HCT116 (cell line): ENCODE measurements around the gene FANCM. TPM values are rescaled to one million over a fixed set of nuclear protein-coding genes. Genes with fewer than 3 reads are reported as not detected.

ENCODE experiments used
- ATAC-seq: fragments of 200-7000 bp; cut with Tn5 transposase; 2 replicates; pipeline ENCODE4 v1.9.1; 2020; ENCODE audit warnings: mild to moderate bottlenecking, moderate library complexity
- BruUV-seq: library from RNA; stranded (reverse); fragments of 400-500 nt; replicated peaks from 2 replicates; lab custom pipeline; 2021; lab: Mats Ljungman, UMichigan
- CTCF ChIA-PET: fragments of 300-600 bp; sonication (Branson Sonifier 250); formaldehyde crosslinking; loops from one replicate; lab custom pipeline; 2021; ENCODE audit warnings: antibody characterized with exemption; lab: Charles Lee
- POLR2A ChIA-PET: fragments of 300-600, 350-600 bp; sonication (Branson Sonifier 250); formaldehyde crosslinking; loops from one replicate; lab custom pipeline; 2021; ENCODE audit warnings: antibody characterized with exemption; lab: Charles Lee
- RAD21 ChIA-PET, 2 experiments: fragments of 300-600 bp; sonication (Branson Sonifier 250); formaldehyde crosslinking; loops; one replicate each; lab custom pipeline; 2023; ENCODE audit warnings: low total read pairs in 2 of 2; ENCODE audit not compliant: uncharacterized antibody in 2 of 2, unreplicated experiment in 2 of 2, low non-redundant PET in 1 of 2; lab: Charles Lee
- DNase-seq: peaks from one replicate; pipeline ENCODE4 v3.0.0-alpha.2; 2010; ENCODE audit warnings: low read depth, low spot score
- H2AFZ ChIP-seq: fragments of 200-600 bp; shearing (Covaris generic), sonication (generic); 2 replicates; pipeline ENCODE4 v1.6.1; 2017; ENCODE audit warnings: low read depth, mixed run types, mixed read lengths, antibody characterized with exemption, low read length; ENCODE audit not compliant: poor library complexity, severe bottlenecking
- H3K27ac ChIP-seq: 2 replicates; pipeline ENCODE4 v1.5.1; 2012; ENCODE audit warnings: low read depth, low read length
- H3K27me3 ChIP-seq: fragments of 200-600 bp; sonication (generic); 2 replicates; pipeline ENCODE4 v1.6.1; 2016; ENCODE audit warnings: mixed run types, low read length, mixed read lengths; ENCODE audit not compliant: insufficient read depth
- H3K36me3 ChIP-seq, 2 experiments: fragments of 200-500 bp in 1 of 2; fragments of 200-600 bp in 1 of 2; sonication (Bioruptor generic) in 1 of 2; sonication (generic) in 1 of 2; 2 replicates each; pipeline versions ENCODE4 v1.5.1 to v1.6.1; 2014 to 2016; ENCODE audit warnings: low read length in 2 of 2, inconsistent platforms in 1 of 2, mixed read lengths in 1 of 2, mixed run types in 1 of 2; ENCODE audit not compliant: insufficient read depth in 2 of 2, control insufficient read depth in 1 of 2
- H3K4me1 ChIP-seq, 2 experiments: fragments of 200-600 bp in 1 of 2; sonication (generic) in 1 of 2; 2 replicates each; pipeline versions ENCODE4 v1.5.1 to v1.6.1; 2012 to 2017; ENCODE audit warnings: low read length in 2 of 2, inconsistent platforms in 1 of 2, mild to moderate bottlenecking in 1 of 2, mixed read lengths in 1 of 2, mixed run types in 1 of 2, moderate library complexity in 1 of 2; ENCODE audit not compliant: insufficient read depth in 2 of 2, control insufficient read depth in 1 of 2
- H3K4me2 ChIP-seq: fragments of 200-600 bp; sonication (generic); 2 replicates; pipeline ENCODE4 v1.6.1; 2017; ENCODE audit warnings: mixed run types, low read length, mixed read lengths
- H3K4me3 ChIP-seq, 2 experiments: fragments of 200-600 bp in 1 of 2; sonication (generic) in 1 of 2; replicated peaks in 1 of 2; 2 replicates each; pipeline ENCODE4 v1.5.1; 2011 to 2016; ENCODE audit warnings: low read length in 2 of 2, control low read depth in 1 of 2, low read depth in 1 of 2, mild to moderate bottlenecking in 1 of 2, mixed read lengths in 1 of 2, mixed run types in 1 of 2
- H3K79me2 ChIP-seq: fragments of 200-600 bp; sonication (generic); 2 replicates; pipeline ENCODE4 v1.6.1; 2017; ENCODE audit warnings: mild to moderate bottlenecking, mixed run types, low read length, moderate library complexity, mixed read lengths; ENCODE audit not compliant: insufficient read depth
- H3K9ac ChIP-seq: fragments of 200-600 bp; sonication (generic); 2 replicates; pipeline ENCODE4 v1.6.1; 2016; ENCODE audit warnings: low read length, mixed read lengths
- H3K9me2 ChIP-seq: fragments of 200-600 bp; sonication (generic), shearing (Covaris generic); 2 replicates; pipeline ENCODE4 v1.6.1; 2017; ENCODE audit warnings: mixed run types, mild to moderate bottlenecking, moderate library complexity; ENCODE audit not compliant: insufficient read depth
- H3K9me3 ChIP-seq, 2 experiments: fragments of 200-500 bp in 1 of 2; fragments of 200-600 bp in 1 of 2; sonication (Bioruptor generic) in 1 of 2; sonication (generic) in 1 of 2; 2 replicates each; pipeline ENCODE4 v1.6.1; 2014 to 2017; ENCODE audit warnings: low read length in 2 of 2, mixed read lengths in 2 of 2, inconsistent platforms in 1 of 2, low read depth in 1 of 2, mild to moderate bottlenecking in 1 of 2, mixed run types in 1 of 2, moderate library complexity in 1 of 2; ENCODE audit not compliant: control insufficient read depth in 1 of 2, insufficient read depth in 1 of 2
- H4K20me1 ChIP-seq: fragments of 200-600 bp; sonication (generic), shearing (Covaris generic); 2 replicates; pipeline ENCODE4 v1.6.1; 2017; ENCODE audit warnings: mixed run types, mild to moderate bottlenecking, moderate library complexity; ENCODE audit not compliant: insufficient read depth
- CBX3 ChIP-seq: IDR thresholded peaks from 2 replicates; pipeline ENCODE4 v1.6.1; 2012; ENCODE audit warnings: low read depth
- CEBPB ChIP-seq: IDR thresholded peaks from 2 replicates; pipeline ENCODE4 v1.6.1; 2012; ENCODE audit warnings: low read depth
- ELF1 ChIP-seq: IDR thresholded peaks from 2 replicates; pipeline ENCODE4 v1.6.1; 2012; ENCODE audit warnings: low read depth, borderline replicate concordance
- EZH2 ChIP-seq: fragments of 200-600 bp; sonication (generic); IDR thresholded peaks from 2 replicates; pipeline ENCODE4 v1.6.1; 2017; ENCODE audit warnings: antibody characterized with exemption, mixed run types
- EZH2phosphoT487 ChIP-seq: fragments of 200-600 bp; IDR thresholded peaks from 2 replicates; pipeline ENCODE4 v1.6.1; 2018; ENCODE audit warnings: antibody characterized with exemption, borderline replicate concordance
- FOSL1 ChIP-seq: IDR thresholded peaks from 2 replicates; pipeline ENCODE4 v1.6.1; 2012; ENCODE audit warnings: low read depth
- POLR2A ChIP-seq: IDR thresholded peaks from 2 replicates; pipeline ENCODE4 v1.7.0; 2011; ENCODE audit warnings: borderline replicate concordance; ENCODE audit not compliant: insufficient read depth, insufficient read length; ENCODE audit errors: extremely low read depth
- POLR2AphosphoS5 ChIP-seq: IDR thresholded peaks from 2 replicates; pipeline ENCODE4 v1.6.1; 2011; ENCODE audit warnings: mild to moderate bottlenecking, low read depth, low read length, moderate library complexity
- ZBTB33 ChIP-seq: IDR thresholded peaks from 2 replicates; pipeline ENCODE4 v1.6.1; 2011; ENCODE audit warnings: mild to moderate bottlenecking, low read length, moderate library complexity; ENCODE audit not compliant: insufficient replicate concordance; ENCODE audit errors: extremely low read depth
- ZNF274 ChIP-seq: fragments of 200-500 bp; sonication (Bioruptor generic); IDR thresholded peaks from 2 replicates; pipeline ENCODE4 v1.6.1; 2014; ENCODE audit warnings: mild to moderate bottlenecking, low read depth, low read length, inconsistent platforms
- intact Hi-C: fragments of 100-400 bp; cut with micrococcal nuclease; formaldehyde crosslinking; loops from 2 replicates; pipeline ENCODE4 v1.10.0; 2022
- total RNA-seq: library from RNA; stranded (reverse); gene quantifications from one replicate; pipeline ENCODE4 v1.2.1, GENCODE V29; 2021; ENCODE audit not compliant: unreplicated experiment

The FANCM gene
- total RNA-seq, 1 experiment from 2014 or later = 10.9 TPM

- no peak overlapping the region for H2AFZ ChIP-seq
- POLR2A ChIA-PET = no interaction called here
- H3K9me2 ChIP-seq = no peaks in the 10 kb centered on the region
- peaks cover 4% of the 10 kb centered on the region for H3K79me2 ChIP-seq
- ATAC-seq = no peak
- no peak overlapping the region for H3K27ac ChIP-seq
- H4K20me1 ChIP-seq = 0 out of 2 replicates have a peak, but pooled peaks cover 3% of the 10 kb centered on the region
- CTCF ChIA-PET = no interaction called here
- H3K27me3 ChIP-seq = no peaks in the 10 kb centered on the region
- no peak for DNase-seq
- H3K4me3 ChIP-seq = no peak overlapping the region
- RAD21 ChIA-PET = no interaction called here
- BruUV-seq = no TSS peak
- intact Hi-C loops = no loop called here
- H3K36me3 ChIP-seq = peaks cover 39 to 41% of the 10 kb centered on the region in 2 experiments
- no peak overlapping the region for H3K4me2 ChIP-seq
- H3K9me3 ChIP-seq = no peaks in the 10 kb centered on the region
- TF ChIP-seq CBX3 = no peak
- TF ChIP-seq ZNF274 = no peak
- TF ChIP-seq EZH2phosphoT487 = no peak
- no peak for TF ChIP-seq POLR2A
- TF ChIP-seq POLR2AphosphoS5 = no peak
- TF ChIP-seq ZBTB33 = no peak
- no peak for TF ChIP-seq FOSL1
- no peak for TF ChIP-seq CEBPB
- TF ChIP-seq EZH2 = no peak
- no peak for TF ChIP-seq ELF1
- H3K4me1 ChIP-seq = no peaks in the 10 kb centered on the region
- H3K9ac ChIP-seq = no peak overlapping the region
Measured at GRCh38 chr14:45120096-45120495, 15.6 kb upstream of the FANCM start.
